ENCODE data around the gene TMEM14C.
"Not testable (repeated sequence)": the region's sequence is repeated elsewhere in the genome, so short reads cannot be mapped to it uniquely, and the experiment has no call there.

TMEM14C gene

GRCh38 chr6:10721850-10722569 lies 860 bp upstream of the TMEM14C start:
- DNase-seq = no peak

DNA sequence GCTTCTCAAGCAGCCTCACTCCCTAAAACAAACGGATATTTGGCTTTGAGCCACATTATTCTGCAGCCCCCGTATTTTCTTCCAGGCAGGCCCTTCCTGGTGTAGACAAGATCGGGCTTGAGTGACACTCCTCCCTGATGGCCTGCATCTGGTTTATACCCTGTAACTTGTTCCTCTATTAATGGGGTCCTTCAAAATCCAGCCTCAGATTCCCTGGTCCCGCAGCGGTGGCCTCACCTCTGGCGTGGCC lies 375 bp upstream of the TMEM14C start:
- no peak for DNase-seq

DNA sequence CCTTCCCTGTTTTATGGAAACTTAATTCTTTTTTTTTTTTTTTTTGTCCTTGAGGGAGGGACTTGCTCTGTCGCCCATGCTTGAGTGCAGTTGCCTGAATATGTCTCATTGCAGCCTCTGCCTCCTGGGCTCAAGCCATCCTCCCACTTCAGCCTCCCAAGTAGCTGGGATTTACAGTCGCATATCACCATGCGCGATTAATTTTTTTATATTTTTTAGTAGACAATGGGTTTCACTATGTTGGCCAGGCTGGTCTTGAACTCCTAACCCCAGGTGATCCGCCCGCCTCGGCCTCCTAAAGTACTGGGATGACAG lies 654 bp downstream of the TMEM14C start:
- DNase-seq = no peak

- DNase-seq = no peak
These were observed 2.2 kb downstream of the TMEM14C start for GRCh38 chr6:10725044-10725443.

DNA sequence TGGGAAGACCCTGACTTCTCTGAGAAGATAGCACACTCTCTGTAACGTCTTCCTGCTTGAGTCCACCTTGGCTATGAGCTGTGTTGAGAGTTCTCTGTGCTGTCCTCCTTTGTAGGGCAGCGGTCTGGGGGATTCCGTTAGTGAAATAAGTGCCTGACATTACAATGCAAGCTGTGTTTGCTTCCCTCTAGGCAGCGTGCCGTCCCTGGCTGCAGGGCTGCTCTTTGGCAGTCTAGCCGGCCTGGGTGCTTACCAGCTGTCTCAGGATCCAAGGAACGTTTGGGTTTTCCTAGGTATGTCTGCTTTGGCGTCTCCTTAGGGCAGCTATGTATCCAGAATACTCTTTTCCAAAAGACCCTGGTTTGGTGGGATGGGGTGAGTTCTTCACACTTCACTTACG lies 2.8 kb downstream of the TMEM14C start:
- no peak for DNase-seq

- DNase-seq = no peak
These were observed 7.4 kb downstream of the TMEM14C start for GRCh38 chr6:10730254-10730653.

- no peak for DNase-seq
These were observed 10.4 kb downstream of the TMEM14C start for GRCh38 chr6:10733151-10733715.

DNA sequence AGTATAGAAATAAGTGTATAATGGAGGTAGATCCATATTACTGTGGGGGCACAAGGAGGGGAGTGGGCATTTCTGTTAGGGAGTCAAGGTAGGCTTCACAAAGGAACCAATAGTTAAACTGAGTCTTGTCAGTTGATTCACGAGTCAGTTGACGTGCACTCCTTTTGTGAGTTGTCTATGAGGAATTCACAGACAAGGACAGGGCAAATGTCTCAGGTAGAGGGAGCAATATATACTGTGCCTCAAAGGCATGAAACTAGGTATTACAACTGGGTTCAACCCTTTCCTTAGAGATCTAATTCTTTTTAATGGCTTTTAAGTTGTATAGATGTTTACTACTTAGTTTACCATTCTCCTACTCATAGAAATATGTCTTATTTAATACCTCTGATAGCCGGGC lies 11.0 kb downstream of the TMEM14C start:
- no peak for DNase-seq

DNA sequence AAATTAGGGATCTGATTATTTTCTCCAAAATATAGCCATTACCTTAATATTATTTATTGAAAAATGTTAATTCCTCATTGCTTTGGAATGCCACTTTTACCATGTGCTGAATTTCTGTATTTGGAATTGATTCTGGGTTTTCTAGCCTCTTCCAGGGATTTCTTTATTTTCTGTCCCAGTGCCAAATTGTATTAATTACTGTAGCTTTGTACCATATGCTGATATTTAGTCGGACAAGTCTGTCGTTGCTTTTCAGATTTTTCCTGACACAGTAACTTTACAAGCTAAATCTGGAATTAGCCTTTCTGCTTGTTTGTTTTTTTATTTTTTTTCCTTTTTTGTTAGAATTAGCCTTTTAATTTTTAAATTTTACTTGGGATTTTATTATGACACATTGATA lies 13.9 kb downstream of the TMEM14C start:
- no peak for DNase-seq

DNA sequence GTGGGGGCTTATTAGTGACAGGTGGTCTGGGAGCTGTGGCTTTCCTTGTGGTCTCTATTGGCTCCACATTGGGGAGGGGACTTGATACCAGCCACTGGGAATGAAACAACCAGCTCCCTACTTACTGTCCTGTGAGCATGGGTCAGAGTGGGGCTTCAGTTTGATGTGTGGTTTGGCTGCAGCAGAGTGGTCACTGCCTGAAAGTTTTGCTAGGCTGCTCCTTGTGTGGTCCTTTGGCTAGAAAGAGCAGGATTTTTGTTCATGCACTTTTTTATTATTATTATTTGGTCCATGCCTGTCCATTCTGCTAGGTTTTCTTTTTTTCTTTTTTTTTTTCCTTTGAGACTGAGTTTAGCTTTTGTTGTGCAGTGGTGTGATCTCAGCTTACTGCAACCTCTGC lies 17.2 kb downstream of the TMEM14C start:
- DNase-seq = no peak

- DNase-seq = not testable (repeated sequence)
These were observed 18.8 kb downstream of the TMEM14C start for GRCh38 chr6:10741643-10742042.

- DNase-seq = no peak
These were observed 19.4 kb downstream of the TMEM14C start for GRCh38 chr6:10742251-10742650.

GRCh38 chr6:10743515-10743914 lies 20.6 kb downstream of the TMEM14C start:
- no peak for DNase-seq

GRCh38 chr6:10745116-10745515 lies 22.2 kb downstream of the TMEM14C start:
- DNase-seq = no peak

DNA sequence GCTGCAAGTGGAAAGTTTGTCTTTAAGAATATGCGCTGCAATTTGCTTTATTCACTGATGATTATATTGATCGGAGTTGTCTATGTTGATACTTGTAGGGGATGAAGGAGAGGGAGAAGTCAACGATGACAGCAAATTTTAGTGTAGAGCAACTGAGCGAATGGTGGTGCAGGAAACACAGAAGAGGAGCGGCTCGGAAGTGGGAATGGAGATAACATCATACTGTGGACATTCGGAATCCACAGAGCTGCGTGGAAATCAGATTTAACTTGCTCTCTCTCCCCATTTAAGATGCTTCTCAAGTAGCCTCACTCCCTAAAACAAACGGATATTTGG lies 24.0 kb downstream of the TMEM14C start:
- no peak for DNase-seq

DNA sequence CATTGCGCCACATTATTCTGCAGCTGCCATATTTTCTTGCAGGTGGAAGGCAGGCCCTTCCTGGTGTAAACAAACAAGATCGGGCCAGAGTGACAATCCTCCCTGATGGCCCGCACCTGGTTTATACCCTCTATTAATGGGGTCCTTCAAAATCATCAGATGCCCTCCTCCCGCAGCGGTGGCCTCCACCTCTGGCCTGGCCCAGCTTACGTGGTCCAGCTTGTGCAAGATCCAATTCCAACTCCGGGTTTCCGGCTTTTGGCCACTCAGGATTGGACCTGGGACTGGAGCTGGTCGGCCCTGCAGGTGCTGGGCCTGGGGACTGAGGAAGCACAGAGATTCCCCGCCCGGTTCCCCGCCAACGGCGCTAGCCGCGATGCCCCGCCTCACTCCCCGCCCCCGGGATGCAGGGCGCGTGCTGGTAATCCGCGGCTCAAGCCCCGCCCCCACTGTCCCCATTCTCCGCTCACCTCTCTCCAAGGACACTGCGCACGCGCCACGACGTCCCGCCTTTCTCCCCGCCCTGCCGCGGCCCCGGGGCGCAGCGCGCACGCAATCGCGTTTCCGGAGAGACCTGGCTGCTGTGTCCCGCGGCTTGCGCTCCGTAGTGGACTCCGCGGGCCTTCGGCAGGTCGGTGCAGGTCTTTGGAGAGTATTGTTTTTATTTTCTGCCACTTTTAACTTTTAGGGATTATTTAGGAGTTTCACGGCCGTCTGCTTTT lies 24.5 kb downstream of the TMEM14C start, which contains the start of gene TMEM14B:
Gene TMEM14B (plus strand): TSS at position 555 of the 722 bp plus-strand sequence. CDS start 1,441 bp downstream, outside the sequence.
- DNase-seq = peak; percentile 100

DNA sequence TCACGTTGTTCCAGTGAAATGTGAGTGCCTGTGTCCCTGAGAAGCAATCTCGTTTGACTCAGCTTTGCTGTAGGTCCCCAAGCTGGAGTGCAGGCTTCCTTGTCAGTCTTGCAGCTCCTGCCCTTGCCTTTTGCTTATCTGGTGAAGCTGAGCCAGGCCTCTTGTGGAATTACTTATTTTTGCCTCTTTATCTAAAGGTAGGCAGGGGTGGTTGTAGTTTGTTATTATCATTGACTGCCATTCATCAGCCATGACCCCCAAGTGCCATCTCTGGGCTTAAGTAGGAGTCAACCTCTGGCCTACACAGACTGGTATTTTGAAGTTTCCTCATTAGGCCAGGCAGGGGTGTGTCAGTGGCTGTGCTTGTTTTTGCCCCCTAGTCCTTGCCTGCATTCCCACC lies 26.9 kb downstream of the TMEM14C start:
- no peak for DNase-seq

DNA sequence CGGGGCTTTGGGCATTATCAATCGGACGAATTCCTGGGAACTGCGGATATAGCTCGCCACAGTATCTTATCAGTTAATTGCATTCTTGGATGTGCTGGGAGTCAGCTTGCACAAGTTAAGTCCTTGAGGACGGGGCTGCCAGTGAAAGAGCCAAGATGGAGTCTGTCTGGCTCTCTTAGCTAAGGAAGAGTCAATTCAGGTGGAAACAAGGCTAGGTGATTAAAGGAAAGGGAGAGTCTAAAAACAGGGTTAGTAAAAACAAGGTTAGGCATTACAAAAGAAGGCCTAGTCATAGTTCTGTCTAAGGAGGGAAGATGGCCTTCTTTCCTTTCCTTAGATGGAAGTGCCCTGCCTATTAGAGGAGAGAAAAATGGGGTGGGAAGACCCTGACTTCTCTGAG lies 27.7 kb downstream of the TMEM14C start:
- not testable (repeated sequence) for DNase-seq

GRCh38 chr6:10751757-10752156 lies 28.9 kb downstream of the TMEM14C start:
- not testable (repeated sequence) for DNase-seq

- DNase-seq = no peak
These were observed 33.2 kb downstream of the TMEM14C start for GRCh38 chr6:10756085-10756484.

DNA sequence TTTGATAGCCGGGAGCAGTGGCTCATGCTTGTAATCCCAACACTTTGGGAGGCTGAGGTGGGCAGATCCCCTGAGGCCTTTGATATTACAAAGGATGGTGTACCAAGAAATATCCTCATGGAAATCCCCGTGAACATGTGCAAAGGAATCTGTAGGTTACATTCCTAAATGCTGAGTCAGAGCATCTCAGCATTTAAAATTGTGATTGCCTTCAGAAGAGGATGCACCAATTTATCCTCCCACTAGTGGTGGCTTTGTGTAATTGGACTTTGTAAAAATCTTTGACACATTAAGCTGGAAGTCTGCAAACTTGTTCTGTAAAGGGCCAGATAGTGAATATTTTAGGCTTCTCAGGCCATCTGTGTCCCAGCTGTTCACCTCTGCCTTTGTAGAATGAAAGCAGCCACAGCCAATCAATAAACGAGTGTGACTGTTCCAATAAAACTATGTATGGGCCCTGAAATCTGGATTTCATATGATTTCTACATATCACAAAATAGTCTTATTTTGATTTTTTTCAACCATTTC lies 36.5 kb downstream of the TMEM14C start:
- DNase-seq = no peak

GRCh38 chr6:10759884-10760329 lies 37.0 kb downstream of the TMEM14C start:
- no peak for DNase-seq

DNA sequence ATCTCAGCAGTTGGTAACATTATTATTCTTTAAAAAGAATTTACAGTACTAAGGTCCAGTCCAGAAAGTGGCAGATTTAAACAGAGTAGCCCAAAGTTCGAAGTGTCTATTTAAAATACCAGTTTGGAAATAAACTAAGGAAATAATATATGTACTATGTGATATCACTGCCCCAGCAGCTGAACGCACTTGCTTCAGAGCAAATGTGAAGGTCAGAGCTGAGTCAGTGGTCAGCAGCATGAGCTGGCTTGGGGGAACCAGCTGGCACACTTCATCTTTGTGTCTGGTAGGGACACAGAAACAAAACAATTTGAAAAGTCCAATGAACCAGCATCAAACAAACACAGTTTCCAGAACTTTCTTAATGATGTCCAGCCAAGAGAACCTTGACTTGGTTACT lies 40.1 kb downstream of the TMEM14C start:
- no peak for DNase-seq

- DNase-seq = no peak
These were observed 46.5 kb downstream of the TMEM14C start for GRCh38 chr6:10769419-10769818.

All from activated CD4-positive, alpha-beta T cell treated with anti-CD3 and anti-CD28 coated beads, Interleukin-2, amount 50 U/mL, for 48 hours (primary cell).